ENCODE data around the gene SFXN1.
"Not testable (repeated sequence)": the region's sequence is repeated elsewhere in the genome, so short reads cannot be mapped to it uniquely, and the experiment has no call there.

SFXN1 gene

DNA sequence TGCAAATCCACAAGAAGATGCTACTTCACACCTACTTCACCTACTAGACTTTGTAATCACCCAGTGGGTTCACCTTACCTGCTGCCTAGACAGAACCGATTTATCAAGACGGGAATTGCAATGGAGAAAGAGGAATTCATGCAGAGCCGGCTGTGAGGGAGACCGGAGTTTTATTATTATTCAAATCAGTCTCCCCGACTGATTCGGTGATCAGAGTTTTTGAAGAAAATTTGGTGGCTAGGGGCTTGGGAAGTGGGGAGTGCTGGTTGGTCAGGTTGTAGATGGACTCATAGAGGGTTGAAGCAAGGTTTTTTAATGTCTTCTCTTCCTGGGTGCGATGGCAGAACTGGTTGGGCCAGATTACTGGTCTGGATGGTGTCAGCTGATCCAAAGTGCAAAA is 23.4 kb downstream of the SFXN1 start:
- DNase-seq: no peak

- not testable (repeated sequence) for DNase-seq
Observed at GRCh38 chr5:175507671-175508070, 29.3 kb downstream of the SFXN1 start.

DNA sequence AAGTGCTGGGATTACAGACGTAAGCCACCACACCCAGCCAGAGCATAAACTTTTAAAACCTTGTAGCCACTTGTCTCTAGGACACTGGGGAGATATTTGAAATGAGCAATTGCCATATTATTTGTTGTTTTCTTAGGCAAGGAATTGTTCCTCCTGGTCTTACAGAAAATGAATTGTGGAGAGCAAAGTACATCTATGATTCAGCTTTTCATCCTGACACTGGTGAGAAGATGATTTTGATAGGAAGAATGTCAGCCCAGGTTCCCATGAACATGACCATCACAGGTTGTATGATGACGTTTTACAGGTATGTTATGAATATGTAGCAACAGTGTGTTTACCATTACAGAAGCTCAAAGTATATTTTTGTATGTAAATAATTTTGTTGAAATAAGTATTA is 30.5 kb downstream of the SFXN1 start:
- no peak for DNase-seq

- DNase-seq: no peak
Observed at GRCh38 chr5:175513297-175513696, 34.9 kb downstream of the SFXN1 start.

GRCh38 chr5:175513726-175514125 is 35.4 kb downstream of the SFXN1 start:
- DNase-seq: no peak

- no peak for DNase-seq
Observed at GRCh38 chr5:175516933-175517823, 38.8 kb downstream of the SFXN1 start.

DNA sequence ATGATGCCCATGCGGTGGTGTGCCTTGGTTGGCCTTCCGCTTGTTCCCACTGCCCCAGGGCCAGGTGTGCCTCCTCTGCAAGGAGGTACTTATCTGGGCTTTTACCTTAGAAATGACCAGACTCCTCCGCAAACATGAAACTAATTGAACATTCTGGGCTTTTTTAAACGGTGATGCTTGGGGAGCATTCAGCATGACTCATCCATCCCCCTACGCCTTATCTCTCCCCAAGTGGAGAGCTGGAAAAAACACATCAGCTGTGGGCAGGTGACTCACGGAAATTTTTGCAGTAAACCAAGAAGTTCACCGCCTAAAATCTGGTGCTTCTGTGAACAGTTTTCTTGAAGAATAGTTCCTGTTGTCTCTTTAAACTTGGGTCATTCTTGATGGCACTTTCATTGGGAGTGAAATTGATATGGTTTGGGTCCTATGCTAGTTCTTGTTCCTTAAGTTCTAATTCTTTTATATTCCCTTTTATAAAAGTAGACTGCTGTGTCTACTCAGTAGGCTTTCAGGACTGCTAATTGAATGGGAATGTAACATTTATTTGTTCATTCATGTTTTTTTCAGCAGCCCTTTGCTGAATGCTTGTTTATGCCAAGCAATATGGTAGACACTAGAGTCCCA is 39.6 kb downstream of the SFXN1 start:
- no peak for DNase-seq

GRCh38 chr5:175519006-175519405 is 40.6 kb downstream of the SFXN1 start:
- no peak for DNase-seq

GRCh38 chr5:175520321-175520720 is 42.0 kb downstream of the SFXN1 start:
- no peak for DNase-seq

DNA sequence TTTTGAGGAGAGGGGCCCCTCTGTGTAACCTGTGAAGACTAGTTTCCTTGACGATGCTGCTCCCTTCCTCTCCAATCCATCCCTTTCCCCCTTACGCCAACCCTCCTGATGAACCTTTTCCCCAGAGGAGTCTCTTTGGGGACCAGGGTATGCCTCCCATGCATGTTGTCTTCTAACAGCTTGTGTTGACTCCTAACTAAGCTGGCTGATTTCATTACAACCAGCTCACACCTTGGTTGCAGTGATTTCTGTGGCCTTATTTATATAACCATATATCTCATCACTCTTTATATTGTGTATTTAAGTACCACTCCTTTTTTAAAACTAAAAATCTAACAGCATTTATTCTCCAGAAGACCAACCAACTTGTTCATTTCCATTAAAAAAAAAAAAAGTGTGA is 42.5 kb downstream of the SFXN1 start:
- no peak for DNase-seq

GRCh38 chr5:175521313-175521833 is 43.0 kb downstream of the SFXN1 start:
- no peak for DNase-seq

- no peak for DNase-seq
Observed at GRCh38 chr5:175523292-175523691, 44.9 kb downstream of the SFXN1 start.

- DNase-seq: no peak
Observed at GRCh38 chr5:175524211-175524610, 45.9 kb downstream of the SFXN1 start.

- no peak for DNase-seq
Observed at GRCh38 chr5:175526691-175527090, 48.3 kb downstream of the SFXN1 start.

DNA sequence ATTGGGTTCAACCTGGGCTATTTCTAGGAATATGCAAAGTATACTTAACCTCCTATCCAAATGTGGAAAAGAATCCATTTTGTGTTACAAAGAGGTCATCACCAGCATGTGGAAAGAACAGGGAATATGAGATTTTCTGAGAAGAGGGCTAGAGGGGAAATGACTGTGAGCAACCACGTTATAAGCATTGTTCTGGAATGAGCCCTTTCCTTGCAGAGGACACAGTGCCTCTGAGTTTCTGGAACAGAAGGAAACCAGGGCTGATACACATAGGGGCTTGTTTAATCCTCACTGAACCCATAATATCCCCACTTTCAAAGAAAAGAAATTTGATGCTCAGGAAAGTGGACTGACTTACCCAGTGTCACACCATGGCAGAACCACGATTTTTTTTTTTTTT is 53.0 kb downstream of the SFXN1 start:
- DNase-seq: no peak

DNA sequence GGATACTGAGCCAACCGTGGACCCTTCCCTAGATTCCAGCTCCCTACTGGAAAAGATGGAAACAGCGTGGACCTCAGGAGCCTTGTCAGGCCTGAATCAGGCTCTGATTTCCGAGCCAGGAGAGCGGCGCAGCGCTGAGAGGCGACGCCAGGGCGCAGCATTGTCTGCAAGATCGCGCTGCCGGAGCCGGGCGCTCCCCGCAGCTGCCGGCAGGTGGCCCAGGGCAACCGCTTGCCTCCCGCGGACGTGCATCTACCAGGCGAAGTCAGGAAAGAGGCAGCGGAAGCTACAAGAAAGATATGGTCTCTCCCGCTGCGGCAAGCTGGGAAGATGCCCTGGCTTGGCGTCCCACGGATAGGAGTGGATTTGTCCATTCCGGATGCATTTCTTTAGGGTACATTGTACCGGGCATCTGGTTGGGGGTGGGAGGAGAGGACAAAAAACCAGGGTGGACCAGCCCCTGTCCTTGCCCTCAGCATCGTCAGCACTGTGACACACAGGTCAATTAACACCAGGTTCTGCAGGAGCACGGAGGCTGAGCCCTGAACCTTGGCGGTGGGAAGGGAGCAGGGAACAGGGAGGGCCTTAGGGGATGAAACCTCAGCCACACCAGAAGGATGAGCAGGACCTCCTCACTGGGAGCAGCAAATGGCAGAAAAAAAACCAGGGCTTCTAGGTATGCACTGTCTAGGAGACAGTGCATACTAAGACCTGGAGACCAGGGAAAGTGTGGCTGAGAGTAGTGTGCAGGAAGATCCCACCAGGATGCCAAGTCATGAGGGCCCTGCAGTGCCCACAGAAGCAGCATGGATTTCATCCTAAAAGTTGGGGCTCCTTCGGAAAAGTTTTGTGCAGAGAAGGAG is 55.9 kb downstream of the SFXN1 start:
- peak; percentile 61 for DNase-seq

DNA sequence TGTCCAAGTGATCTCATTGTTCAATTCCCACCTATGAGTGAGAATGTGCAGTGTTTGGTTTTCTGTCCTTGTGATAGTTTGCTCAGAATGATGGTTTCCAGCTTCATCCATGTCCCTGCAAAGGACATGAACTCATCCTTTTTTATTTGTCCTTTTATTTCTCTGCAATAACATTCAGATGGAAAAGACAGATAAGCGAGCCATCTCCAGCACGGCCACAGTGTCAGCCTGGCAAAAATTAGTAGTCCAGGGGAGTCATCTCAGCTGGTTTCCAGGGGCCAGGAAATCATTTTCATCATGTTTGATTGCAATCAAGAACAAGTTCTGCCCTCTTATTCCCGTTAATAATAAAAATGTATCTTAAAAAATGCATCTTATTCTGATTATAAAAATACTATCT is 57.0 kb downstream of the SFXN1 start:
- not testable (repeated sequence) for DNase-seq

DNA sequence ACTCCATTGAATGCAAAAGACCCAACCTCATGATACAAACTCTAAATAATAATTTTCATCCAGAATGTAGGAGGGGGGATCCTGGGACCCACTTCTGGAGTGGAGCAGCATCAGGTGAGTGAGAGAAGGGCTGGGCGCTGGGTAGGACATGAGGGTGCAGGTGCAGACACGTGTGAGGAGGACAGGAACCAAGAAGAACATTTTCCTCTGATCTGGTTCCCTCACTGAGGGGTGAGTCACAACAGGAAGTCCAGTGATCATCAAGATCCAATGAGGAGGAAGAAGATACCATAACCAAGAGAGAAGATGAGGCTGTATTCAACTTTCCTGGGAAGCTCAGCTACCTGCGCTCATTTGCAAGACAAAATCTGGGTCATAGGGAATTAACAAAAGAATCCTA is 57.4 kb downstream of the SFXN1 start:
- no peak for DNase-seq

GRCh38 chr5:175538576-175538975 is 60.2 kb downstream of the SFXN1 start:
- no peak for DNase-seq

DNA sequence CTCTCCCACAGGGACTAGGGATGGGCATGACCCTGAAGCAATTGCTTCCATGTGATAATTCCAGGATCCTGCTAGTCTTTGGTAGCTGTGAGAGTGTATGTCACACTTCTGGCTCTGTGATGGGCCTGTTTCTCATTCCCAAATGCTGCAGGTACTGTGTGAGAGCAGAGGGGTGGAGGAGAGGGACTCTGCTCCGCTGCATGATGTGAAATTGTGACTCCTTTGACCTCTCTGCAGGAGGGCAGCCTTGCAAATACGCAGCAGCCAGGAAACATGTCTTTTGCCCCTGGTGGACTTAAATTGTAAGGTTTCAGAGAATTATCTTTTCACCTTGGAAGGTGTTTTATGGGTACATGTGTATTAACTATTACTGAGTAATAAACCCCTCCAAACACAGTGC is 61.6 kb downstream of the SFXN1 start:
- no peak for DNase-seq

DNA sequence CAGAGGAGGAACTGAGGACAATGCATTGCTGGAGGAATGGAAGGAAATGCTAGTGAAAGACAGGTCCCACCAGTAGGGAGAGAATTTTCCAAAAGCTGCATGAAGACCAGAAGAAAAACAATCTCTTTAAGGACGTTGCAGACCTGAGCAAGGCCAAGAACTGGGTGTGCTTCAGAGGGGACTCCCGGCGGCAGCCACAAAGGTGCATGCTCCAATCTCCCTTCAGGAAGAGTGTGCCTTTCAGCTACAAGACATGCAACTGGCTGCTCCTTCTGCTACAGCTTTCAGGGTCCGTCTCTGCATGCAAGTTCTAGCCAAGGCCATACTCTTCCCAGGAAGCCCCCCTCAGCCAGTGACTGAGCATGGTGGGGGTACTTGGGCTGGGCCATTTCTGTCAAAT is 62.9 kb downstream of the SFXN1 start:
- DNase-seq: no peak

- DNase-seq: no peak
Observed at GRCh38 chr5:175542232-175542965, 64.0 kb downstream of the SFXN1 start.

DNA sequence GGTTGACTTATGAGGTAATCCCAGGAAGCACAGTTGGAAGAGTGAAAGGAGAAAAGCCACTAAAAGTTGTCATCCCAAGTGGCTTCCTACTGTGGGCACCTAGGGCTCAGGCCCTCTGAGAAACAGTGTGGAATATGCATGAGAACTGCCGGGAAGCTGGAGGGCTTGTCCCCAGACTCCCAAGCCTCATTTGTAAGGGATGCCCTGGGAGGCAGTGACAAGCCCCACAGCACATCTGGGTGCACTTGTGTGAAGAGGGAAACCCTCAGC is 64.5 kb downstream of the SFXN1 start:
- DNase-seq: no peak

All from NCI-H2171 (cell line).